ENCODE data around the gene FKBP1A.

Gene FKBP1A

DNA sequence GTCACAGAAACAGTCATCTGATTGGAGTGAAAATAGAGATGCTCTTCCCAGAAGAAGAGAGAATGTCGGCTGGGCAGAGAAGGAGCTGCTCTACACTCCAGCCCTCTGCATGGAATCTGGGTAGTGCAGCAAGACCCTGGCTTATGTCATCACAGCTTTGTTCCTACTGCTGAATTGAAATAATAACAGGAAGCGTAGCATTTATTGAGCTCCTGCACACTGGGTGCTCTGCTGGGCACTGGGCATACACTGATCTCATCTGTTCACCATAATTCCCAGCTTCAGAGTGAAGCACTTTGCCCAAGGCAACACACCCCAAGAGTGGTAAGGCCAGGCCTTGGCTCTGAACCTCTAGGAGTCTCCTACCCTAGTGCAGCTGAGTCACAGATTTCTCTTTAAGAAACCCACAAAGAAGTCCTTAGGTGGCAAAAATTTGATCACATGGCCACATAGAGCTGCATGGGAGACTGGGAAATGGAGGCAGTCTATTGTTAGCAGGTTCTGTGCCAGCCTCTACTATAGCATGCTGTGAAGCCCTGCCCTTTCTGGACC is 60.0 kb downstream of the FKBP1A start:
- TF ChIP-seq, protein P1, sequence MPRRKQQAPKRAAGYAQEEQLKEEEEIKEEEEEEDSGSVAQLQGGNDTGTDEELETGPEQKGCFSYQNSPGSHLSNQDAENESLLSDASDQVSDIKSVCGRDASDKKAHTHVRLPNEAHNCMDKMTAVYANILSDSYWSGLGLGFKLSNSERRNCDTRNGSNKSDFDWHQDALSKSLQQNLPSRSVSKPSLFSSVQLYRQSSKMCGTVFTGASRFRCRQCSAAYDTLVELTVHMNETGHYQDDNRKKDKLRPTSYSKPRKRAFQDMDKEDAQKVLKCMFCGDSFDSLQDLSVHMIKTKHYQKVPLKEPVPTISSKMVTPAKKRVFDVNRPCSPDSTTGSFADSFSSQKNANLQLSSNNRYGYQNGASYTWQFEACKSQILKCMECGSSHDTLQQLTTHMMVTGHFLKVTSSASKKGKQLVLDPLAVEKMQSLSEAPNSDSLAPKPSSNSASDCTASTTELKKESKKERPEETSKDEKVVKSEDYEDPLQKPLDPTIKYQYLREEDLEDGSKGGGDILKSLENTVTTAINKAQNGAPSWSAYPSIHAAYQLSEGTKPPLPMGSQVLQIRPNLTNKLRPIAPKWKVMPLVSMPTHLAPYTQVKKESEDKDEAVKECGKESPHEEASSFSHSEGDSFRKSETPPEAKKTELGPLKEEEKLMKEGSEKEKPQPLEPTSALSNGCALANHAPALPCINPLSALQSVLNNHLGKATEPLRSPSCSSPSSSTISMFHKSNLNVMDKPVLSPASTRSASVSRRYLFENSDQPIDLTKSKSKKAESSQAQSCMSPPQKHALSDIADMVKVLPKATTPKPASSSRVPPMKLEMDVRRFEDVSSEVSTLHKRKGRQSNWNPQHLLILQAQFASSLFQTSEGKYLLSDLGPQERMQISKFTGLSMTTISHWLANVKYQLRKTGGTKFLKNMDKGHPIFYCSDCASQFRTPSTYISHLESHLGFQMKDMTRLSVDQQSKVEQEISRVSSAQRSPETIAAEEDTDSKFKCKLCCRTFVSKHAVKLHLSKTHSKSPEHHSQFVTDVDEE (CRISPR knock-in tag; IDR thresholded peaks at IDR 0.05), result no peak
- TF ChIP-seq BACH2 (CRISPR knock-in tag; IDR thresholded peaks at IDR 0.05; ENCODE audit: borderline replicate concordance), result no peak
- TF ChIP-seq ZC3H10 (CRISPR knock-in tag; IDR thresholded peaks at IDR 0.05), result no peak
- ATAC-seq, result no peak

GRCh38 chr20:1331801-1332453 is 60.9 kb downstream of the FKBP1A start:
- ATAC-seq, result no peak
- TF ChIP-seq GLIS3 (CRISPR knock-in tag; IDR thresholded peaks at IDR 0.05) (no peak), ESRRG (CRISPR knock-in tag; IDR thresholded peaks at IDR 0.05) (no peak), ARNTL (CRISPR knock-in tag; IDR thresholded peaks at IDR 0.05; ENCODE audit: borderline replicate concordance, low read depth) (no peak), BACH2 (CRISPR knock-in tag; IDR thresholded peaks at IDR 0.05; ENCODE audit: borderline replicate concordance) (no peak), ZFP30 (CRISPR knock-in tag; IDR thresholded peaks at IDR 0.05) (no peak), ZC3H10 (CRISPR knock-in tag; IDR thresholded peaks at IDR 0.05) (no peak), POU6F1 (CRISPR knock-in tag; IDR thresholded peaks at IDR 0.05; ENCODE audit: borderline replicate concordance, low read depth) (no peak), OSR1 (CRISPR knock-in tag; IDR thresholded peaks at IDR 0.05) (no peak), RARB (CRISPR knock-in tag; IDR thresholded peaks at IDR 0.05) (no peak), ISL1 (CRISPR knock-in tag; IDR thresholded peaks at IDR 0.05) (no peak), CSRNP3 (CRISPR knock-in tag; IDR thresholded peaks at IDR 0.05) (no peak), PATZ1 (CRISPR knock-in tag; IDR thresholded peaks at IDR 0.05; ENCODE audit: borderline replicate concordance) (no peak)

DNA sequence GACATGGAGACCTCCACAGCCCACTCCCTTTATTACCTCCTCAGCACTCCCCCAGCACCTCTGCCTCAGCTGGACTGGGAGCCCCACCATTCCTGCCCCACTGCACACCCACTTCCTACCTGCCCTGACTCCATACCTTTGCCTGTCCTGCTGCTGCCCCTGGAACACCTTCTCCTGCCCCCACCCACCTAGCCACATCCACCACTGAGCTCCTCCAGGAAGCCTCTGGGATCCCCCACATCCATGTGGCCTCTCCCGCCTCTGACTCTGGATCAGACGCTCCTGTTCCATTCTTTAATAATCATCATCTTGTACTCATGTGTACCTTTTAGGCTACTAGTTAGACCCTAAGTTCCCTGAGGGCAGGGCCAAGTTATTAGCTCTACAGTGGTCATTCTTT is 61.8 kb downstream of the FKBP1A start:
- TF ChIP-seq ZNF70 (CRISPR knock-in tag; IDR thresholded peaks at IDR 0.05), result no peak
- no peak for TF ChIP-seq ZNF8 (CRISPR knock-in tag; IDR thresholded peaks at IDR 0.05)
- TF ChIP-seq, protein P1 (CRISPR knock-in tag; IDR thresholded peaks at IDR 0.05), result no peak
- TF ChIP-seq CSDC2 (CRISPR knock-in tag; IDR thresholded peaks at IDR 0.05), result no peak
- no peak for TF ChIP-seq CREB5 (CRISPR knock-in tag; IDR thresholded peaks at IDR 0.05; ENCODE audit: low read depth)
- TF ChIP-seq ESRRG (CRISPR knock-in tag; IDR thresholded peaks at IDR 0.05), result no peak
- TF ChIP-seq CSRNP3 (CRISPR knock-in tag; IDR thresholded peaks at IDR 0.05), result no peak
- no peak for TF ChIP-seq POU6F1 (CRISPR knock-in tag; IDR thresholded peaks at IDR 0.05; ENCODE audit: borderline replicate concordance, low read depth)
- ATAC-seq, result no peak
